DND-41 (cell line): ENCODE data around the gene SYCN.

Experiments used
- CTCF ChIP-seq: IDR thresholded peaks from 2 replicates; pipeline ENCODE4 v1.5.1; 2012; ENCODE audit warnings: borderline replicate concordance, low read length, moderate library complexity, mild to moderate bottlenecking; ENCODE audit not compliant: poor library complexity, severe bottlenecking; ENCODE audit errors: extremely low read depth
- EZH2 ChIP-seq: IDR thresholded peaks from 3 replicates; pipeline ENCODE4 v1.6.1; 2012; ENCODE audit warnings: borderline replicate concordance, low read depth, mild to moderate bottlenecking, moderate library complexity, low read length, inconsistent platforms; ENCODE audit not compliant: severe bottlenecking

- TF ChIP-seq CTCF: no peak
- TF ChIP-seq EZH2: no peak
Observed at GRCh38 chr19:39200066-39200802, 3.8 kb downstream of the SYCN start.
